Testis (tissue), 3 donors: Measurements from ENCODE around the gene TMEM9B. TPM values are rescaled to one million over a fixed set of nuclear protein-coding genes. Genes with fewer than 3 reads are reported as not detected.

Experiments
- DNase-seq: peaks from one replicate; pipeline ENCODE4 v3.0.0-alpha.2; 2019
- H3K27ac ChIP-seq, 2 donors: fragments of 200-600 bp; sonication (generic); one replicate each; pipeline ENCODE4 v1.5.1; 2019
- H3K27me3 ChIP-seq: fragments of 200-600 bp; sonication (generic); one replicate; pipeline ENCODE4 v1.5.1; 2019
- H3K36me3 ChIP-seq: fragments of 200-600 bp; sonication (generic); one replicate; pipeline ENCODE4 v1.5.1; 2017; ENCODE audit warnings: low read depth; ENCODE audit errors: missing control alignments
- H3K4me1 ChIP-seq: fragments of 200-600 bp; sonication (generic); one replicate; pipeline ENCODE4 v1.5.1; 2019
- H3K4me3 ChIP-seq, 2 donors: fragments of 200-600 bp; sonication (generic); one replicate each; pipeline ENCODE4 v1.5.1; 2017 to 2019
- H3K9me3 ChIP-seq: fragments of 200-600 bp; sonication (generic); one replicate; pipeline ENCODE4 v1.5.1; 2017
- CTCF ChIP-seq, 3 experiments: fragments of 450-650 bp in 2 of 3; fragments of 200-600 bp in 1 of 3; sonication (generic) in 1 of 3; IDR thresholded peaks; one replicate each; pipeline ENCODE4 v1.5.1; 2016 to 2019; ENCODE audit warnings: antibody characterized with exemption in 3 of 3, mild to moderate bottlenecking in 2 of 3, moderate library complexity in 1 of 3
- POLR2A ChIP-seq: fragments of 450-650 bp; IDR thresholded peaks from one replicate; pipeline ENCODE4 v1.6.1; 2017; ENCODE audit warnings: antibody characterized with exemption, mild to moderate bottlenecking, moderate library complexity
- WGBS, 2 donors: methylation state at CpG; one replicate each; pipeline ENCODE4 v1.1.5; 2018; 5-methylcytosine and 5-hydroxymethylcytosine counted together
- intact Hi-C: fragments of 100-400 bp; cut with DNase I; formaldehyde crosslinking; loops from one replicate; pipeline ENCODE4 v1.15.1; 2023; ENCODE audit warnings: low total_unique reads
- polyA plus RNA-seq: library from polyadenylated mRNA; stranded (reverse); fragments of 350-450 nt; fragmentation: Illumina TruSeq; extraction: RNeasy Lipid Tissue Mini Kit (QIAGEN cat#74804); gene quantifications from one replicate; pipeline ENCODE4 v1.2.3, GENCODE V29; 2014; ENCODE audit warnings: low read depth, low replicate concordance; ENCODE audit not compliant: insufficient read depth
- total RNA-seq, 2 donors: library from RNA; depleted of rRNA; stranded (reverse); fragments of >200 nt; gene quantifications; one replicate each; pipeline ENCODE4 v1.2.3, GENCODE V29; 2016

Gene TMEM9B
- total and polyA plus RNA-seq, 3 donors from 2014 or later, result 43.3 to 55.0 (median 43.5) TPM

DNA sequence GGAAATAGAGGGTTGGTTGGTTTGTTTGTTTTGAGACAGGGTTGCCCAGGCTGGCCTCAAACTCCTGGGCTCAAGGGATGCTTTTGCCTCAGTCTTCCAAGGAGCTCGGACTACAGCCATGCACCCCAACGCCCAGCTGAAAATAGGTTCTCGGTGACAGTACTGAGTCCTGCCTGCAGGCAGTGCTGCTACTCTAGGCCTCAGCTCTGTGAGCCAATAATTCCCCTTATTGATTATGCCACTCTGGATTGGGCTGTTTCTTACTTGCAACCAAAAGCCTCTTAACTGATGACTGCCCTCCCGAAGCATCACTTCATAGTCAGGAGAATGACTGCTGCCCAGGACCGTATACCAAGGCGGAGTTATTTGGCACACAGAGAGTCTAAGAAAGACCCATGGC, 30.3 kb downstream of the TMEM9B start:
- intact Hi-C loops, result no loop called here
- no peak for DNase-seq
- Histone ChIP-seq H3K27ac (no peak overlapping the region), H3K4me1 (no peaks in the 10 kb centered on the region), H3K4me3 (no peak overlapping the region), H3K9me3 (no peaks in the 10 kb centered on the region), H3K36me3 (no peaks in the 10 kb centered on the region), H3K27me3 (no peaks in the 10 kb centered on the region)
- 90 to 94% methylated on average over 6 of the region's 6 CpGs for WGBS, 2 donors
- TF ChIP-seq POLR2A (no peak), CTCF (IDR thresholded peaks at IDR 0.05) (no peak)

DNA sequence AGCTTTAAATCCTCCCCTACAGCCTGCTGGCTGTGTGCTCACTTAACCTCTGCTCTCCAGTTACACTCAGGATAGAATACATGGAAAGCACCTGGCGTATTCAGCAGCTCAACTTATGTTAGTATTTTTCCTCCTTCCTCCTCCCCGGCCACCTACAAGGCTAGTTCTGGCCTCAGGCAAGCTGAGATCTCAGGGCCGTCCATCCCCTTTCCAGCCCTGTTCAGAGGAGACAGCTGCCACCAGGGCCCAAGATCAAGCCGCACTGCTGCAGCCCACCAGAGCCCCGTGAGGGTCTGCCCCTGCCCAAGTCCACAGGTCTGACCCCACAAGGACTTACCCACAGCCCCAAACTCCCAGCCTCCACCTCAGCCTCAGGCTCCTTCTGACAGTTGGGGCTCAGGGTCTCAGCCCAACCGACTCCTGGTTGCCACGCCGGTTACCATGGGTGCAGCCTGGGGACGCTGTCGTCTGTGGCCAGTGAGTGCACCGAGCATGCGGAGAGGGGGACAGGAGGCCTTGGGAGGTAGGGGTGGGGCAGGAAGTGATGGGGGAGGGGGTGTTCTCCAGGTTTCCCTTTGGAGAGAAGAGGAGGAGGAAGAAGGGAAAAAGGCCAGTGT, 31.6 kb downstream of the TMEM9B start, which contains the start of gene C11orf16:
Gene C11orf16 (minus strand): TSS at position 384 of the 617 bp plus-strand sequence. CDS start 639 bp downstream, outside the sequence.
- H3K4me1 ChIP-seq, result no peaks in the 10 kb centered on the region
- no peaks in the 10 kb centered on the region for H3K27me3 ChIP-seq
- H3K27ac ChIP-seq, result no peak within 1 kb of the TSS
- no peaks in the 10 kb centered on the region for H3K36me3 ChIP-seq
- WGBS, 2 donors, result 79 to 90% methylated on average over 5 to 12 of the region's 12 CpGs
- H3K4me3 ChIP-seq, result no peak within 1 kb of the TSS
- no peak for DNase-seq
- H3K9me3 ChIP-seq, result no peaks in the 10 kb centered on the region
- no peak for TF ChIP-seq CTCF (IDR thresholded peaks at IDR 0.05)
- no peak for TF ChIP-seq POLR2A
- intact Hi-C loops, result no loop called here

GRCh38 chr11:8930456-8931175, 33.6 kb downstream of the TMEM9B start:
- no peaks in the 10 kb centered on the region for H3K36me3 ChIP-seq
- H3K4me1 ChIP-seq, result no peaks in the 10 kb centered on the region
- intact Hi-C loops, result no loop called here
- no peaks in the 10 kb centered on the region for H3K27me3 ChIP-seq
- TF ChIP-seq CTCF (IDR thresholded peaks at IDR 0.05), result no peak
- TF ChIP-seq POLR2A, result no peak
- 92 to 93% methylated on average over 12 of the region's 12 CpGs for WGBS, 2 donors
- no peak for DNase-seq
- no peak overlapping the region for H3K27ac ChIP-seq
- H3K9me3 ChIP-seq, result no peaks in the 10 kb centered on the region
- H3K4me3 ChIP-seq, result no peak overlapping the region

DNA sequence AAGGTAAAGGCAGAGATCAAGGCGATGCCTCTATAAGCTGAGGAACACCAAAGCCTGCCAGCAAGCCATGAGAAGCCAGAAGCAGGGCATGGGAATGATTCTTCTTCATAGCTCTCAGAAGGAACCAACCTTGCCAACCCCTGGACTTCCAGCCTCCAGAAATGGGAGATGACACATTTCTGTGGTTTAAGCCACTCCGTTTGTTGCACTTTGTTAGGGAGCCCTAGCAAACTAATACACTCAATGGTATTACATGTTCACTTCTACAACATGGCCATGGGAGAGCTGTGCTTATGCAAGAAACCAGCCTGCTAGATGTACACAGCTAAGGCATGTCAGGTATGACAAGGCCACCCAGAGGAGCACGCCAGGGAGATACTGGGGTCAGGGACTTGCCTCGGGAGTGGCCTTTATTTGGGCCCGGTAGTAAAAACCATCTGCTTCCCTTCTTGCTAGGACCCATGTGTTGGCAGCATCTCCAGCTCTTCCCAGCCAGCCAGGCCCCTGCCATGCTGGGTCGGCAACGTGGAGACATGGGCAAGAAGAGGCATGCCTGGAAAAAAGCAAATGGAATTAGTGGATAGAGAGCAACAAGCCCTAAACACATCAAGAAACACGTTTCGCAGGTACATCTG, 35.1 kb downstream of the TMEM9B start:
- WGBS, 2 donors, result 72 to 85% methylated on average over 9 of the region's 9 CpGs
- intact Hi-C loops, result no loop called here
- Histone ChIP-seq H3K27ac (no peak overlapping the region), H3K27me3 (no peaks in the 10 kb centered on the region), H3K4me1 (no peaks in the 10 kb centered on the region), H3K9me3 (no peaks in the 10 kb centered on the region), H3K4me3 (no peak overlapping the region), H3K36me3 (no peaks in the 10 kb centered on the region)
- no peak for TF ChIP-seq POLR2A
- TF ChIP-seq CTCF (IDR thresholded peaks at IDR 0.05), result no peak
- DNase-seq, result no peak
